Epidermal melanocyte (primary cell): ENCODE data around the gene NEU4.
"Not testable (repeated sequence)": the region's sequence is repeated elsewhere in the genome, so short reads cannot be mapped to it uniquely, and the experiment has no call there.

Experiments
- DNase-seq: peaks from one replicate; pipeline ENCODE4 v3.0.0; 2011; ENCODE audit warnings: low spot score; ENCODE audit not compliant: insufficient read length

NEU4 gene

GRCh38 chr2:241775223-241776177 lies 33.5 kb upstream of the NEU4 start:
- DNase-seq: peak; percentile 9

- no peak for DNase-seq
Measured at GRCh38 chr2:241776336-241777169, 32.4 kb upstream of the NEU4 start, which contains the start of gene GAL3ST2. Gene GAL3ST2 (plus strand): TSS chr2:241776822. CDS start chr2:241776956, 134 bp downstream.

GRCh38 chr2:241777170-241777685 lies 31.8 kb upstream of the NEU4 start:
- no peak for DNase-seq

GRCh38 chr2:241777686-241778627 lies 31.0 kb upstream of the NEU4 start:
- DNase-seq: no peak

GRCh38 chr2:241780939-241781569 lies 27.9 kb upstream of the NEU4 start:
- DNase-seq: no peak

GRCh38 chr2:241782053-241782452 lies 26.9 kb upstream of the NEU4 start:
- DNase-seq: not testable (repeated sequence)

GRCh38 chr2:241788135-241788534 lies 20.9 kb upstream of the NEU4 start:
- no peak for DNase-seq

- DNase-seq: no peak
Measured at GRCh38 chr2:241788572-241788971, 20.4 kb upstream of the NEU4 start.

GRCh38 chr2:241791385-241791784 lies 17.6 kb upstream of the NEU4 start:
- not testable (repeated sequence) for DNase-seq

GRCh38 chr2:241793385-241793784 lies 15.6 kb upstream of the NEU4 start:
- DNase-seq: no peak

- DNase-seq: peak; percentile 4
Measured at GRCh38 chr2:241794250-241794823, 14.7 kb upstream of the NEU4 start.

GRCh38 chr2:241795021-241795999 lies 13.7 kb upstream of the NEU4 start:
- peak; percentile 8 for DNase-seq

- no peak for DNase-seq
Measured at GRCh38 chr2:241796209-241796608, 12.8 kb upstream of the NEU4 start.

- DNase-seq: no peak
Measured at GRCh38 chr2:241796610-241797138, 12.3 kb upstream of the NEU4 start.

GRCh38 chr2:241797441-241798080 lies 11.4 kb upstream of the NEU4 start:
- no peak for DNase-seq

- DNase-seq: no peak
Measured at GRCh38 chr2:241798081-241798630, 10.8 kb upstream of the NEU4 start.
